Trophoblast cell (in vitro differentiated cells and primary cell): Measurements from ENCODE around the gene C16orf92.

Experiments used
- DNase-seq, 2 donors: peaks; one replicate each; pipeline ENCODE4 v3.0.0-alpha.2; 2016
- H2AFZ ChIP-seq: 2 replicates; pipeline ENCODE4 v1.6.1; 2013; ENCODE audit warnings: low read length, moderate library complexity, mild to moderate bottlenecking; ENCODE audit not compliant: insufficient read depth, poor library complexity
- H2AK5ac ChIP-seq: 2 replicates; pipeline ENCODE4 v1.6.1; 2013; ENCODE audit warnings: mild to moderate bottlenecking, low read length
- H2BK120ac ChIP-seq: 2 replicates; pipeline ENCODE4 v1.6.1; 2013; ENCODE audit warnings: low read length, mild to moderate bottlenecking, moderate library complexity; ENCODE audit not compliant: insufficient read depth, poor library complexity
- H2BK12ac ChIP-seq: 2 replicates; pipeline ENCODE4 v1.6.1; 2013; ENCODE audit warnings: mild to moderate bottlenecking, low read length, moderate library complexity
- H2BK5ac ChIP-seq: 2 replicates; pipeline ENCODE4 v1.6.1; 2013; ENCODE audit warnings: low read length, low read depth, moderate library complexity, mild to moderate bottlenecking; ENCODE audit not compliant: poor library complexity
- H3K14ac ChIP-seq: 2 replicates; pipeline ENCODE4 v1.6.1; 2013; ENCODE audit warnings: mild to moderate bottlenecking, low read length
- H3K18ac ChIP-seq: 2 replicates; pipeline ENCODE4 v1.6.1; 2013; ENCODE audit warnings: mild to moderate bottlenecking, low read length
- H3K23ac ChIP-seq: 2 replicates; pipeline ENCODE4 v1.6.1; 2013; ENCODE audit warnings: low read length
- H3K27ac ChIP-seq: 2 replicates; pipeline ENCODE4 v1.5.1; 2013; ENCODE audit warnings: low read depth, mild to moderate bottlenecking, inconsistent platforms, low read length, moderate library complexity
- H3K27me3 ChIP-seq: 2 replicates; pipeline ENCODE4 v1.6.1; 2013; ENCODE audit warnings: inconsistent platforms, mild to moderate bottlenecking, low read length, moderate library complexity; ENCODE audit not compliant: insufficient read depth
- H3K36me3 ChIP-seq, 2 experiments: 1 replicate in 1 of 2; 2 replicates in 1 of 2; pipeline ENCODE4 v1.6.1; 2013; ENCODE audit warnings: low read length in 2 of 2, mild to moderate bottlenecking in 2 of 2, moderate library complexity in 1 of 2; ENCODE audit not compliant: insufficient read depth in 2 of 2, control insufficient read depth in 1 of 2
- H3K4ac ChIP-seq: 2 replicates; pipeline ENCODE4 v1.6.1; 2013; ENCODE audit warnings: low read depth, mild to moderate bottlenecking, low read length, moderate library complexity
- H3K4me1 ChIP-seq, 2 experiments: 1 replicate in 1 of 2; 2 replicates in 1 of 2; pipeline ENCODE4 v1.6.1; 2013; ENCODE audit warnings: low read length in 2 of 2, mild to moderate bottlenecking in 2 of 2, moderate library complexity in 1 of 2; ENCODE audit not compliant: insufficient read depth in 2 of 2, control insufficient read depth in 1 of 2
- H3K4me2 ChIP-seq: 2 replicates; pipeline ENCODE4 v1.6.1; 2013; ENCODE audit warnings: inconsistent platforms, mild to moderate bottlenecking, low read length, moderate library complexity
- H3K4me3 ChIP-seq: 2 replicates; pipeline ENCODE4 v1.5.1; 2013; ENCODE audit warnings: mild to moderate bottlenecking, low read depth, low read length, inconsistent platforms
- H3K79me1 ChIP-seq: one replicate; pipeline ENCODE4 v1.6.1; 2013; ENCODE audit warnings: low read length
- H3K79me2 ChIP-seq: 2 replicates; pipeline ENCODE4 v1.6.1; 2013; ENCODE audit warnings: low read length, mild to moderate bottlenecking; ENCODE audit not compliant: control insufficient read depth, insufficient read depth, poor library complexity
- H3K9ac ChIP-seq: 2 replicates; pipeline ENCODE4 v1.6.1; 2013; ENCODE audit warnings: mild to moderate bottlenecking, low read length
- H3K9me3 ChIP-seq: 2 replicates; pipeline ENCODE4 v1.6.1; 2013; ENCODE audit warnings: low read depth, mild to moderate bottlenecking, control low read depth, inconsistent platforms, low read length; ENCODE audit not compliant: insufficient read depth
- H4K12ac ChIP-seq: 2 replicates; pipeline ENCODE4 v1.6.1; 2013; ENCODE audit warnings: low read depth, mild to moderate bottlenecking, low read length, moderate library complexity
- H4K8ac ChIP-seq: 2 replicates; pipeline ENCODE4 v1.6.1; 2013; ENCODE audit warnings: low read depth, mild to moderate bottlenecking, low read length, moderate library complexity
- H4K91ac ChIP-seq: one replicate; pipeline ENCODE4 v1.6.1; 2013; ENCODE audit warnings: low read depth, mild to moderate bottlenecking, low read length, moderate library complexity
- WGBS: extraction: QIAGEN DNeasy Blood & Tissue Kit; methylation state at CpG from one replicate; pipeline ENCODE4 v1.1.7; 2013; ENCODE audit warnings: missing lambda C conversion rate; ENCODE audit not compliant: insufficient read length, insufficient coverage; ENCODE audit errors: extremely low coverage; 5-methylcytosine and 5-hydroxymethylcytosine counted together

Gene C16orf92

DNA sequence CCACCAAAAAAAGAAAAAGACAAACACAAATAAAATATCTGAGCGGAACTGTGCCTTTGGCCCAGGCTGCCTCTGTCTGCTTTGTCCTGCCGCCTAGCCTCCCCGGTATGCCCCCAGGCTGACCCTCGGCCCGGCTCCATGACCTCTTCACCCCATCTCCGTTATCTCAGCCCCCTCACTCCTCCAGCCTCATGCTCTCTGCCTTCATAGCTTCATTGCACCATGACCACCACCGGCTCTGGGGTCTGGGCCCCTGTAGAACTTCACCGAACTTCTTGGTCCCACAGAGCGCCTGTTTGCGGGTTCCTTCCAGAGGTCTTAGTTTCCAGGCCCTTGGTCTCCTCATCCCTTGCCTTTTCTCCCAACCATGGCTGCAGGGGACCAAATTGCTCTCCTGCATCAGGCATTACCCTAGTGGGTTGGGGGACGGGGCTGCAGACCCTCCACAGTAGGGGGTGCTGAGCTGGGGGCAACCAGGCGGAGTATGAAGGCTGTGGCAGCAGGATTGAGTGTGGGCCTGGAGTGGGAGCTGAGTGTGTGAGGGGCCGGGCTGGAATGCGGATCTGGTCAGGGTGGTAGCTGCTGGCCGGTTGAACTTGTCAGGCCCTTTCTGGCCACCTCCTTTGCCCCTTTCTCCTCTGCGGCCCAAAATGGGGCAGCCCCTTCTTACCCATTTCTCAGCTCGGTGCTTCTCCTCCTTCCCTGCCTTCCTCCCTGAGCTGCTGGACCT lies 34.5 kb upstream of the C16orf92 start:
- Histone ChIP-seq H4K8ac (no peak overlapping the region), H2BK120ac (no peak overlapping the region), H4K91ac (no peak overlapping the region), H2BK12ac (no peak overlapping the region), H2AFZ (no peak overlapping the region), H3K18ac (no peak overlapping the region), H3K4me3 (no peak overlapping the region), H3K79me1 (no peaks in the 10 kb centered on the region), H3K27me3 (no peaks in the 10 kb centered on the region), H3K4me1 (no peaks in the 10 kb centered on the region), H3K14ac (no peak overlapping the region), H3K4me2 (no peak overlapping the region), H2AK5ac (no peak overlapping the region), H3K79me2 (no peaks in the 10 kb centered on the region), H2BK5ac (no peak overlapping the region), H3K27ac (no peak overlapping the region), H4K12ac (peak overlapping the region; percentile 10), H3K4ac (no peak overlapping the region), H3K23ac (no peak overlapping the region), H3K9ac (no peak overlapping the region), H3K9me3 (no peaks in the 10 kb centered on the region), H3K36me3 (peaks cover 88 to 90% of the 10 kb centered on the region in 2 experiments)
- no CpG with 5 or more reads among the region's 17 CpGs for WGBS
- no peak for DNase-seq

DNA sequence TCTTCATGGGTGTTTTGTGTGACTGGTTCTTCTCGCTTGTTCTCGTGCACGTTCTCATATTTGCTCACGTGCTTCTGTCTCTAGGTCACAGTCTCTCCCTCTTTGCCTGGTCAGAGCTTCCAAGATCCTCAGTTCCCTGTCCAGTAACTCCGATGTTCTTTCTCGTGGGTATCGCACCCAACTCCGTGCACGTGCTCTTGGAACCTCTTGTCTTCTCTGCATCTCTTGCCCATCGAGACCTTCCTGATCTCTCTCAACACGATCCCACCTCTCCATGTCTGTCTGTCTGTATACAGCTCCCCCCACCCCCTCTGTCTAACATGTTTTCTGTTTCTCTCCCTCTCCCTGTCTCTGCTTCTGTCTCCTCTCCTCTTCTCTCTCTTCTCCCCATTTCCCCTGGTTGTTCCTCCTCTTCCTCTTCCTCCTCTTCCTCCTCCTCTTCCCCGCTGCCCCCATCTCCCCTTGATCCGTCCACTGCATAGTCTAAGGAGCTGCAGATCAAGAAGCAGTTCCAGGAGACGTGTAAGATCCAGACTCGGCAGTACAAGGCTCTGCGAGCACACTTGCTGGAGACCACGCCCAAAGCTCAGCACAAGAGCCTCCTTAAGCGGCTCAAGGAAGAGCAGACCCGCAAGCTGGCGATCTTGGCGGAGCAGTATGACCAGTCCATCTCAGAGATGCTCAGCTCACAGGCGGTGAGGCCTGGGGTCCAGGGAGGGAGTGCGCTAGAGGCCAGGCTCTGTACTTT lies 33.7 kb upstream of the C16orf92 start:
- WGBS: no CpG with 5 or more reads among the region's 23 CpGs
- no peak overlapping the region for H3K27ac ChIP-seq

DNA sequence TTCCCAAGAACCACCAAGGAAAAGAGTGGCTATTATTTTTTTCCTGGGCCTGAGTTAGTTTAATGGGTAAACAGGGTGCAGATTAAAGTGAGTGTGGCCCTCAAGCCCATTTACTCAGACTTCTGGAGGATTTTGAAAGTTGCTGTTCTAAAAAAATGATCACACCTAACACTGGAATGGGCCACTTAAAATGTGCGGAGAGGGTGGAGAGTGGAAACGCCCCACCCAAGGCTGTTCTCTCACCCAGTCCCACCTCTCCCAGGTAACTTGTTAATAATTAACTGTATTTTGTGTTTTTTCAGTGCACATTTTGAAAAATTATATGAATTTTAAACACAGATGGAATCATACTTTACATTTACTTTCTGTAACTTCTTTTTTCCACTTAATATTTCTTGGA lies 33.0 kb upstream of the C16orf92 start:
- no peak overlapping the region for H4K91ac ChIP-seq
- no peak overlapping the region for H3K9ac ChIP-seq
- H3K23ac ChIP-seq: no peak overlapping the region
- H3K4me2 ChIP-seq: no peak overlapping the region
- H3K4me3 ChIP-seq: no peak overlapping the region
- H3K79me1 ChIP-seq: no peaks in the 10 kb centered on the region
- H3K14ac ChIP-seq: no peak overlapping the region
- H3K79me2 ChIP-seq: no peaks in the 10 kb centered on the region
- H3K4me1 ChIP-seq: peaks cover 3 to 4% of the 10 kb centered on the region in 2 experiments
- H3K9me3 ChIP-seq: no peaks in the 10 kb centered on the region
- H2AFZ ChIP-seq: no peak overlapping the region
- no peak overlapping the region for H2BK120ac ChIP-seq
- H4K8ac ChIP-seq: no peak overlapping the region
- H3K27ac ChIP-seq: no peak overlapping the region
- no peak for DNase-seq
- H3K4ac ChIP-seq: no peak overlapping the region
- no peaks in the 10 kb centered on the region for H3K27me3 ChIP-seq
- H2BK5ac ChIP-seq: no peak overlapping the region
- H3K36me3 ChIP-seq: peaks cover 77 to 79% of the 10 kb centered on the region in 2 experiments
- no peak overlapping the region for H2BK12ac ChIP-seq
- H3K18ac ChIP-seq: no peak overlapping the region
- H2AK5ac ChIP-seq: no peak overlapping the region
- no CpG with 5 or more reads among the region's 2 CpGs for WGBS
- H4K12ac ChIP-seq: no peak overlapping the region

More for the DNA sequence above, 33.7 kb upstream of the C16orf92 start:
- Histone ChIP-seq H3K18ac (no peak overlapping the region), H2BK5ac (no peak overlapping the region), H4K12ac (no peak overlapping the region), H3K27me3 (no peaks in the 10 kb centered on the region), H2BK12ac (no peak overlapping the region), H3K4ac (no peak overlapping the region), H2AFZ (no peak overlapping the region), H3K4me2 (no peak overlapping the region), H3K36me3 (peaks cover 82 to 87% of the 10 kb centered on the region in 2 experiments), H3K23ac (no peak overlapping the region), H3K9me3 (no peaks in the 10 kb centered on the region), H2AK5ac (no peak overlapping the region), H3K79me1 (no peaks in the 10 kb centered on the region), H4K8ac (no peak overlapping the region), H4K91ac (no peak overlapping the region), H2BK120ac (no peak overlapping the region), H3K14ac (no peak overlapping the region), H3K9ac (no peak overlapping the region), H3K4me1 (no peaks in the 10 kb centered on the region), H3K79me2 (no peaks in the 10 kb centered on the region), H3K4me3 (no peak overlapping the region)
- no peak for DNase-seq

DNA sequence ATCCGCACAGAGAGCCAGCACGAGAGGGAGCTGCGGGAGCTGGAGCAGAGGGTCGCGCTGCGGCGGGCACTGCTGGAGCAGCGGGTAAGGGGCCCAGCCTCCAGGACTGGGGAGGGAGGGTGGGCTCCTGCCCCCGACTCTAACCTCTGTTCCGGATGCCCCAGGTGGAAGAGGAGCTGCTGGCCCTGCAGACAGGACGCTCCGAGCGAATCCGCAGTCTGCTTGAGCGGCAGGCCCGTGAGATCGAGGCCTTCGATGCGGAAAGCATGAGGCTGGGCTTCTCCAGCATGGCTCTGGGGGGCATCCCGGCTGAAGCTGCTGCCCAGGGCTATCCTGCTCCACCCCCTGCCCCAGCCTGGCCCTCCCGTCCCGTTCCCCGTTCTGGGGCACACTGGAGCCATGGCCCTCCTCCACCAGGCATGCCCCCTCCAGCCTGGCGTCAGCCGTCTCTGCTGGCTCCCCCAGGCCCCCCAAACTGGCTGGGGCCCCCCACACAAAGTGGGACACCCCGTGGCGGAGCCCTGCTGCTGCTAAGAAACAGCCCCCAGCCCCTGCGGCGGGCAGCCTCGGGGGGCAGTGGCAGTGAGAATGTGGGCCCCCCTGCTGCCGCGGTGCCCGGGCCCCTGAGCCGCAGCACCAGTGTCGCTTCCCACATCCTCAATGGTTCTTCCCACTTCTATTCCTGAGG lies 32.0 kb upstream of the C16orf92 start:
- no peak overlapping the region for H3K18ac ChIP-seq
- H3K27me3 ChIP-seq: no peaks in the 10 kb centered on the region
- H2AFZ ChIP-seq: no peak overlapping the region
- H3K79me2 ChIP-seq: no peaks in the 10 kb centered on the region
- no peak overlapping the region for H3K4me2 ChIP-seq
- H3K9me3 ChIP-seq: no peaks in the 10 kb centered on the region
- no peak overlapping the region for H4K8ac ChIP-seq
- WGBS: no CpG with 5 or more reads among the region's 35 CpGs
- no peak overlapping the region for H3K4ac ChIP-seq
- H4K91ac ChIP-seq: no peak overlapping the region
- H4K12ac ChIP-seq: no peak overlapping the region
- H2BK120ac ChIP-seq: no peak overlapping the region
- H3K23ac ChIP-seq: no peak overlapping the region
- no peak overlapping the region for H3K14ac ChIP-seq
- no peak overlapping the region for H3K9ac ChIP-seq
- H2AK5ac ChIP-seq: no peak overlapping the region
- no peak overlapping the region for H3K27ac ChIP-seq
- no peak overlapping the region for H2BK12ac ChIP-seq
- no peak overlapping the region for H3K4me3 ChIP-seq
- no peak for DNase-seq
- peaks cover 4 to 5% of the 10 kb centered on the region in 2 experiments for H3K4me1 ChIP-seq
- H2BK5ac ChIP-seq: no peak overlapping the region
- H3K36me3 ChIP-seq: peaks cover 67 to 70% of the 10 kb centered on the region in 2 experiments
- peaks cover 6% of the 10 kb centered on the region for H3K79me1 ChIP-seq
